Gastrocnemius medialis (tissue), 4 donors: ENCODE data around the gene PRIMA1. TPM values are rescaled to one million over a fixed set of nuclear protein-coding genes. Genes with fewer than 3 reads are reported as not detected.

Experiments
- ATAC-seq, 2 donors: fragments of 150-250 bp; one replicate each; pipeline ENCODE4 v1.9.1; 2016
- DNase-seq, 2 donors: peaks; one replicate each; pipeline ENCODE4 v3.0.0-alpha.2; 2019
- H3K27ac ChIP-seq, 4 donors: fragments of 200-600 bp; sonication (generic); 1 replicate in 1 of 4; 2 replicates in 3 of 4; pipeline ENCODE4 v1.5.1; 2016 to 2018; ENCODE audit warnings: mild to moderate bottlenecking in 2 of 4, moderate library complexity in 1 of 4
- H3K27me3 ChIP-seq, 3 donors: fragments of 200-600 bp; sonication (generic) in 2 of 3; 1 replicate in 1 of 3; 2 replicates in 2 of 3; pipeline versions ENCODE4 v1.5.1 to v1.6.0; 2016 to 2019; ENCODE audit warnings: mild to moderate bottlenecking in 1 of 3, moderate library complexity in 1 of 3
- H3K36me3 ChIP-seq, 2 donors: fragments of 200-600 bp; sonication (generic) in 1 of 2; one replicate each; pipeline ENCODE4 v1.5.1; 2017 to 2018
- H3K4me1 ChIP-seq, 2 donors: fragments of 200-600 bp; sonication (generic) in 1 of 2; one replicate each; pipeline ENCODE4 v1.5.1; 2016 to 2017; ENCODE audit warnings: mild to moderate bottlenecking in 2 of 2
- H3K4me3 ChIP-seq, 4 donors: fragments of 200-600 bp; sonication (generic) in 3 of 4; 1 replicate in 1 of 4; 2 replicates in 3 of 4; pipeline ENCODE4 v1.5.1; 2016 to 2019; ENCODE audit warnings: mild to moderate bottlenecking in 2 of 4
- H3K9me3 ChIP-seq, 3 donors: fragments of 200-600 bp; sonication (generic) in 2 of 3; 1 replicate in 1 of 3; 2 replicates in 2 of 3; pipeline ENCODE4 v1.5.1; 2016 to 2019
- POLR2A ChIP-seq, 2 donors: fragments of 450-650 bp; IDR thresholded peaks; one replicate each; pipeline ENCODE4 v1.6.1; 2017; ENCODE audit warnings: antibody characterized with exemption in 2 of 2, mild to moderate bottlenecking in 2 of 2, moderate library complexity in 2 of 2
- in situ Hi-C, 4 donors: fragments of 200-750 bp; cut with MboI; loops; one replicate each; pipeline versions ENCODE4 v1.15.0 to v1.8.0; 2017; ENCODE audit warnings: low sequenced_read_pairs in 4 of 4
- intact Hi-C: fragments of 100-400 bp; cut with DNase I; formaldehyde crosslinking; loops from one replicate; pipeline ENCODE4 v1.15.1; 2023; ENCODE audit warnings: low total_unique reads
- total RNA-seq, 4 donors: library from RNA; depleted of rRNA; stranded (reverse); fragments of >200 nt; gene quantifications; one replicate each; pipeline versions ENCODE4 v1.1.0 to v1.2.3, GENCODE V29; 2016
- TF ChIP-seq, protein P1 (sequence below), 5 experiments: fragments of 450-650 bp in 3 of 5; fragments of 200-600 bp in 2 of 5; sonication (generic) in 2 of 5; IDR thresholded peaks in 4 of 5; conservative IDR thresholded peaks in 1 of 5; 1 replicate in 4 of 5; 2 replicates in 1 of 5; pipeline ENCODE4 v1.5.1; 2016 to 2019; ENCODE audit warnings: antibody characterized with exemption in 5 of 5, mild to moderate bottlenecking in 3 of 5, moderate library complexity in 3 of 5

Gene PRIMA1
- total RNA-seq = 1 to 10 TPM in 1 of 4 donors, under 1 TPM in 2, not detected in 1; 0.09 to 1.0 (median 0.16) TPM

GRCh38 chr14:93788293-93788542 lies at the start of gene PRIMA1:
Gene PRIMA1, minus strand, starts transcription at chr14:93788485. Its CDS starts 767 bp downstream, at chr14:93787718.
- Histone ChIP-seq H3K27me3 (no peaks in the 10 kb centered on the region), H3K27ac (no peak within 1 kb of the TSS), H3K36me3 (no peaks in the 10 kb centered on the region), H3K4me1 (no peaks in the 10 kb centered on the region), H3K4me3 (peak within 1 kb of the TSS; percentile 51 to 57 (median 56)), H3K9me3 (no peaks in the 10 kb centered on the region)
- DNase-seq (no peak), ATAC-seq (no peak)
- in situ Hi-C loops = loop anchor here in 1 of 4 donors (10.0 kb wide), 1 partner anchor 133 kb away; no protein-coding TSS in a partner anchor
- intact Hi-C loops = no loop called here
- TF ChIP-seq, protein P1, sequence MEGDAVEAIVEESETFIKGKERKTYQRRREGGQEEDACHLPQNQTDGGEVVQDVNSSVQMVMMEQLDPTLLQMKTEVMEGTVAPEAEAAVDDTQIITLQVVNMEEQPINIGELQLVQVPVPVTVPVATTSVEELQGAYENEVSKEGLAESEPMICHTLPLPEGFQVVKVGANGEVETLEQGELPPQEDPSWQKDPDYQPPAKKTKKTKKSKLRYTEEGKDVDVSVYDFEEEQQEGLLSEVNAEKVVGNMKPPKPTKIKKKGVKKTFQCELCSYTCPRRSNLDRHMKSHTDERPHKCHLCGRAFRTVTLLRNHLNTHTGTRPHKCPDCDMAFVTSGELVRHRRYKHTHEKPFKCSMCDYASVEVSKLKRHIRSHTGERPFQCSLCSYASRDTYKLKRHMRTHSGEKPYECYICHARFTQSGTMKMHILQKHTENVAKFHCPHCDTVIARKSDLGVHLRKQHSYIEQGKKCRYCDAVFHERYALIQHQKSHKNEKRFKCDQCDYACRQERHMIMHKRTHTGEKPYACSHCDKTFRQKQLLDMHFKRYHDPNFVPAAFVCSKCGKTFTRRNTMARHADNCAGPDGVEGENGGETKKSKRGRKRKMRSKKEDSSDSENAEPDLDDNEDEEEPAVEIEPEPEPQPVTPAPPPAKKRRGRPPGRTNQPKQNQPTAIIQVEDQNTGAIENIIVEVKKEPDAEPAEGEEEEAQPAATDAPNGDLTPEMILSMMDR (IDR thresholded peaks at IDR 0.05 in 4 of 5, conservative IDR thresholded peaks at IDR 0.05 in 1 of 5) = no peak
- no peak for TF ChIP-seq POLR2A (IDR thresholded peaks at IDR 0.05)

- H3K4me1 ChIP-seq = no peaks in the 10 kb centered on the region
- TF ChIP-seq POLR2A (IDR thresholded peaks at IDR 0.05) = no peak
- TF ChIP-seq, protein P1 (IDR thresholded peaks at IDR 0.05 in 4 of 5, conservative IDR thresholded peaks at IDR 0.05 in 1 of 5) = no peak
- no peak for ATAC-seq
- no peaks in the 10 kb centered on the region for H3K27me3 ChIP-seq
- no peaks in the 10 kb centered on the region for H3K36me3 ChIP-seq
- no peak overlapping the region for H3K27ac ChIP-seq
- H3K4me3 ChIP-seq = no peak overlapping the region
- intact Hi-C loops (no loop called here), in situ Hi-C loops (no loop called here)
- H3K9me3 ChIP-seq = no peaks in the 10 kb centered on the region
- no peak for DNase-seq
Measured at GRCh38 chr14:93834699-93835371, 46.5 kb upstream of the PRIMA1 start.

GRCh38 chr14:93832665-93833064 lies 44.4 kb upstream of the PRIMA1 start:
- TF ChIP-seq, protein P1 (IDR thresholded peaks at IDR 0.05 in 4 of 5, conservative IDR thresholded peaks at IDR 0.05 in 1 of 5) = no peak
- TF ChIP-seq POLR2A (IDR thresholded peaks at IDR 0.05) = no peak
- no peaks in the 10 kb centered on the region for H3K4me1 ChIP-seq
- no peaks in the 10 kb centered on the region for H3K36me3 ChIP-seq
- intact Hi-C loops = no loop called here
- no peak overlapping the region for H3K27ac ChIP-seq
- no peaks in the 10 kb centered on the region for H3K9me3 ChIP-seq
- in situ Hi-C loops = no loop called here
- DNase-seq (no peak), ATAC-seq (no peak)
- H3K27me3 ChIP-seq = no peaks in the 10 kb centered on the region
- no peak overlapping the region for H3K4me3 ChIP-seq

GRCh38 chr14:93832081-93832480 lies 43.8 kb upstream of the PRIMA1 start:
- no peaks in the 10 kb centered on the region for H3K36me3 ChIP-seq
- intact Hi-C loops = no loop called here

More at GRCh38 chr14:93832081-93832480, 43.8 kb upstream of the PRIMA1 start:
- TF ChIP-seq POLR2A (IDR thresholded peaks at IDR 0.05) = no peak
- TF ChIP-seq, protein P1 (IDR thresholded peaks at IDR 0.05 in 4 of 5, conservative IDR thresholded peaks at IDR 0.05 in 1 of 5) = no peak
- no peak overlapping the region for H3K4me3 ChIP-seq
- ATAC-seq (no peak), DNase-seq (no peak)
- no peaks in the 10 kb centered on the region for H3K4me1 ChIP-seq
- in situ Hi-C loops = no loop called here
- no peaks in the 10 kb centered on the region for H3K27me3 ChIP-seq
- no peak overlapping the region for H3K27ac ChIP-seq
- no peaks in the 10 kb centered on the region for H3K9me3 ChIP-seq
